Medulla oblongata (tissue), 1 donor: ENCODE data around the gene PIMREG.

ENCODE experiments used
- DNase-seq: peaks from one replicate; pipeline ENCODE4 v3.0.0-alpha.2; 2015; ENCODE audit errors: extremely low spot score

The PIMREG gene

DNA sequence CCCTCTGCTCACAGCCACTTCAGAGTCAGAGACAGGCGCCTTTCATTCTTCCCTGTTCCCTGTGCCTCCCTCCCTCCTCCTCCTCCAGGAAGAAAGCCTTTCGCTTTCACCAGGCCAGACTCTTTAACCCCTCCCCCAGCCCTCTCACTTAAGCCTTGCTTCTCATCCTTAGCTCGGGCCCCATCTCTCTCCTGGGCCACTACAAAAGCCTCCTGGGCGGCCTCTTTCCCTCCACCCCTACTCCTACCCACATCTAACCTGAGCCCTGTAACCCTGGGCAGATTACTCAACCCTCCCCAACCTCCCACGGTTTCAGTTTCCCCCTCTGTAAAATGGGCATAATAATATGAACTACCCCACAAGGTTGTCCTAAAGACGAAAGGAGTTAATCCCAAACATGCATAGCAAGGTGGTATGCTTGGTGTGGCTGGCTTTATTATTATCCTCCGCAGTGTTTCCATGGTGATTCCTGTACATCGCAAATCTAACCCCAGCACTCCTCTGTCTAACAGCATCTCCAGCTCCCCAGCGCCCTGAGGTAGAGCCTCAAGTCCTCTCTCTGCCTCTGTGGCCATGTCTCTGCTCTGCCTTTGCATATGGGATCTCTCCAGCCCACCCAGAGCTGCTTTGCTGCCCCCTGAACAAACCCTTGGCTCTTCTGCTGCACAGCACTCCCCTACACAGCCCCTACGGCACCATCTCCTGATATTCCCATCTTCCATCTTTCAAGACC is 17.7 kb downstream of the PIMREG start:
- no peak for DNase-seq

DNA sequence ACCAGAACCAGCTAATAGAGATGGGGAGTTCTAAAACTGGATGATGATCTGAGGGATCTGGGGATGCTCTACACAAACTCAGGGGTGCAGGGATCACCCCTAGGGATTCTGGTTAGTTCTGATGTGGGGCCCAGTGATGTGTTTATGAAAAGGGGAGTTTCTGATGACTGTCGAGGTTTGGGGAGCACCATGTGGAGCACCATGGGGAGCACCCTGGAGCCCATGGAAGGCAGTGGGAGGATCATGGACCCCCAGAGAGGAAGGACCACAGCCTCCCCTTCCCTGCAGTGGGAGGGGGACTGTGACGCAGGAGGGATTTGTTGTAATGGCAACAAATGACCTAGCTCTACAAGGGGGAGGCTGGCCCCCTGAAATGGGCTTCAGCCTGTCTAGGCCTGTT is 18.4 kb downstream of the PIMREG start:
- no peak for DNase-seq

DNA sequence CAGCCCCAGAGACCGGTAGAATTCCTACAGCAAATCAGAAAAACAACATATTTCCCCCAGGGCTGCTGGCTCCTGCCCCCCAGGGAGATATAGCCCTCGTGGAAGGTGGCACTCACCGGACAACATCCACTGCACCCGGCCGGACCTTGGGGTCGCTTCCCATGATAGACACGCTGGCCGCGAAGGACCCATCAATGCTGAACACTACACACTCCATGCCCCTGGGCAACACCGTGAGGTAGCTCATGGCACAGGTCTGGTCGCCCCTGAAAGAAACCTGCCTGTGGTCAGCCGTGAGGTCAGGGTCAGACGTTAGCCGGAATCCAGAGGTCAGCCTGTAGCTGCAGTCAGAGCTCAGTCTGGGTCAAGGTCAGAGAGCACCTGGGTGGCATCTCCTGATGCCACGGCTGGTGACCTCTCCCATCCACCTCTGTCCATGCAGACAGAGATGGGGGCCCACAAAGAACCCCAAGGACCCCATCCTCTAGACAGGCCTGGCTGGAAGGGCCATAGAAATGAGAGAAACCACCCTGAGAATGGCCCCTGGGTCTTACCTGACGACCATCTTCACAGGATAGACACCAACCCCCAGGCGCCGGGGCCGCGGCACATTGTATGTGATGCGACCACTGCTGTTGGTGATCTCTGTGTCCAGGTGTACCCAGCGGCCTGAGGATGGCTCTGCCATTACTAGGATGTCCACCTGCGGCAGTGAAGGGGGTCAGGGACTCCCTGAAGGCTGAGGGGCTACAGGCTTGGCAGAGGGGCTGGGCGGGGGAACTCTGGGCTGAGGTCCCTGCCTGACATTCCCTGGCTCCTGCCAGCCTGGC is 19.6 kb downstream of the PIMREG start:
- DNase-seq = no peak

DNA sequence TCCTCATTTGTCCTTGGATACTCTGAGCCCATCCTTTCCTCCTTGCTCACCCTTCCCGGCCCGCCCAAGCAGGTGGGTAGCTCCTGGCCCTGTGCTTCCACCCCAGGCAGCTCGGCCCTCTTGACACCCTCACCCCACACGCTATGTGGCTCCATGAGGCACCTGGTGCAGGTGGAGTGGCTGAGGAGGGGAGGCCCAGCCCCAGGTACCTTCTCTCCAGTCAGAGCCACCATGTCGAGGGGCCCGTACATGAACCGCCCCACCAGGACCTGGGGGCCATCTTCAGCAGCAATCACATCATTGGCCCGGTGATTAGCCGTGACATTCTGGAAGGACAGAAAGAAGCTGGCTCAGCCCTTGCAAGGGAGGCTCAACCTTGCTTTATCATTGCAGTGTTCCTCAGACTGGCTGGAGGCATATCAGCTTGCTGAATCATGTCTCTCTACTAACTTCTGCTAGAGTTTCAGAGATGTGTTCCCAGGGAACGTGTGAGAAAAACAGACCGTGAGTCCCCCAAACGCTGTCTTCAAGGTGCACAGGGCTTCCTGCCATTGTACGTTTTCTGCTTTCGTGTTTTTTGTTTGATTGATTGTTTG is 20.3 kb downstream of the PIMREG start:
- no peak for DNase-seq

DNA sequence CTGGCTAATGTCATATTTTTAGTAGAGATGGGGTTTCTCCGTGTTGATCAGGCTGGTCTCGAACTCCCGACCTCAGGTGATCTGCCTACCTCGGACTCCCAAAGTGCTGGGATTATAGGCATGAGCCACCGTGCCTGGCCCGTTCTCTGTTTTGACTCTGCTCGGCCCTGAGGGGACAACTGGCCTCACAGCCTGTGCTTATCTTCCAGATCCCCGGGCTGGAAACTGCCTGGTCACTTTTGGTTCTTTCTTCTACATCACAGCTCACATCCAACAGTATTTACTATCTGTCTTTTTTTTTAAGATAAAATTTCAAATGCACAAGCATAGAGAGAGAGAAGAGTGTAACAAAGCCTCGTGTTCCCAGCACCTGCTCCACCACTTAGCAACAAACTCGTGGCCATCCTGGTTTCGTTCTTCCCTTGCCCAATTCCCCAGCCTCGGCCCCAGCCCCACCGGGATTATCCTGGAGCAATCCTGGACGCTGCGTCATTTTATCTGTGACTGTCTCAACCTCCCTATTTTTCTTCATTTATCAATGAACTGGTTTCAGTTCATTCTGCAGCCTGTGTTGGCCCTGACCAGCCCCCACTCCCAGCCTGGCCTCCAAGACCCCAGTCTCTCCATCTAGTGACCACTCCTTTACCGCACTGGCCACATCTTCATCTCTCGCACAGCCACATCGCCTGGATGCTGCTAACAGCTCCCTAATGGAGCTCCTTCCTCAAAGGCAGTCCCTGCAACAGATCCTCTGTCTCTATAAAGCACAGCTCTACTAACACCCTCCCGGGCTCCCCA is 21.1 kb downstream of the PIMREG start:
- DNase-seq = no peak

DNA sequence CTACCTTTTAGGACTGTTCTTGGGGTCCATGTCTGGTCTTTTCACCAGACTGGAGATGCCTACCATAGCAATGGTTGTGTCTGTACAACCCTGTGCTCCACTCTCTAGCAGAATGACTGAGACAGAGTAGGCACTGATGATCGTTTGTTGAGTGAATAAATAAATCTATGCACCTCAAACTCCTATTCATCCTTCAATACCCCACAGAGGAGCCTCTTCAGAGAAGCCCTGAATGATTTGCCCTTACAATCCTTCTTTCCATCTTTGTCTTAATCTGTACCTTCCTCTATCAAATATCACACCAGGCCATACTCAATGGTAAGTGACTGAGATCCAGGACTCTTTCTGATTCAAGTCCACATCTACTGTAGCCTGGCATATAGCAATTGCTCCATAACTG is 23.3 kb downstream of the PIMREG start:
- DNase-seq = no peak

DNA sequence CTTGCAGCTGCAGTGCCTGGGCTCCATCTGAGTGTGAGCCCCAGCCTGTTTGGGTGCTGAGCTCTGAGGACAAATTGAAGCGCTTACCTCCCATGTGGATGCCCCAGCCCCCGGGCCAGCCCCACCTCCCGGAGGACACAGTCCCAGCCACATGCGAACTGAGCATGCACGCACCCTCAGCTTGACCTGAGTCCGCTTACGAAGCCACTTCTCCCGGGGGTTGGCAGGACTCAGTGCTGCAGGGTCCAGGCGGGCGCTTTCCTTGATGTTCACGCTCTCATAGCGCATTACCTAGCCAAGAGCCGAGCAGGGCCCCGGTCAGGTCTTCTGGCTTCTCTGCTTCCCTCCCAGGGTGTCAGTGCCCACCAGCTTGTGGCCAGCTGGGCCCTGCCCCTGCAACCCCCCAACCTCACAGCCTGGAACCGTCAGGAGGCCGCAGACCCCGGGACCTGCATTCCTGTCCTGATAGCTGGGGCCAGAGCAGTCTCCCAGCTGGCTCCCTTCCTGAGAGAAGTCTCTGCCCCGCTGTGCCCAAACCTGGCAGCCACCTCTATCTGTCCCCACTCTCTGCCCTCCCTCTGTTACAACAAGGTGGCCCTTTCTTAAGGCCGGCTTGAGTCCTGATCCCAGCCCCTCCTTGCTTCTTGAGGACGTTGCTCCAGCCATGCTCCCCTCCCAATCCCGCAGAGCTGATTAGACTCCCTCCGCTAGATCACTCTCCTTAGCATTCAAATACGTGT is 24.0 kb downstream of the PIMREG start:
- DNase-seq = no peak

DNA sequence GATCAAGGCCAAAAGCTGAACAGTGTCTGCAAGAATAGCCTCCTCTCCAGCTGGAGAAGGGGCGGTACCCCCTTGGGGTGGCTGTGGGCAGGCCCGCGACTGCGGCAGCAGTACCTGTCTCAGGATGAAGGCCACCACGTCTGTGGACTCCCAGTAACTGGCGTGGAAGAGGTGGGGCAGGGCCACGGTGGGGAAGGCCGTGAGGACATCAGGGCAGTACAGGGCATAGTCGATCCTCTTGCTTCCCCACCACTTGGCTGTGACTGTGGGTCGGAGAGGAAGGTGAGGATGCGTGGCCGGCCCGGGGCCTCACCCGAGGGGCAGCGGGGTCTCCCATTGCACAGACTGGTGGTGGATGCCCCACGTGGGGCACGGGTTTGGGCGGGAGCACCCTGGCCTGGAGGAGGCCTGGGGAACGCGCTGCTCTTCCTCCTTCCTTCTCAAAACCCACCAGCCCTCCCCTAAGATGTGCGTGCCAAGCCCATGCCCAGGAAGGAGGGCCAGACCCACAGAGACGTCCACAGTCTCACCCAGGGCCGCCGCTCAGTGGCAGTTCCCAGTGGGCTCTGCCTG is 26.0 kb downstream of the PIMREG start:
- no peak for DNase-seq

DNA sequence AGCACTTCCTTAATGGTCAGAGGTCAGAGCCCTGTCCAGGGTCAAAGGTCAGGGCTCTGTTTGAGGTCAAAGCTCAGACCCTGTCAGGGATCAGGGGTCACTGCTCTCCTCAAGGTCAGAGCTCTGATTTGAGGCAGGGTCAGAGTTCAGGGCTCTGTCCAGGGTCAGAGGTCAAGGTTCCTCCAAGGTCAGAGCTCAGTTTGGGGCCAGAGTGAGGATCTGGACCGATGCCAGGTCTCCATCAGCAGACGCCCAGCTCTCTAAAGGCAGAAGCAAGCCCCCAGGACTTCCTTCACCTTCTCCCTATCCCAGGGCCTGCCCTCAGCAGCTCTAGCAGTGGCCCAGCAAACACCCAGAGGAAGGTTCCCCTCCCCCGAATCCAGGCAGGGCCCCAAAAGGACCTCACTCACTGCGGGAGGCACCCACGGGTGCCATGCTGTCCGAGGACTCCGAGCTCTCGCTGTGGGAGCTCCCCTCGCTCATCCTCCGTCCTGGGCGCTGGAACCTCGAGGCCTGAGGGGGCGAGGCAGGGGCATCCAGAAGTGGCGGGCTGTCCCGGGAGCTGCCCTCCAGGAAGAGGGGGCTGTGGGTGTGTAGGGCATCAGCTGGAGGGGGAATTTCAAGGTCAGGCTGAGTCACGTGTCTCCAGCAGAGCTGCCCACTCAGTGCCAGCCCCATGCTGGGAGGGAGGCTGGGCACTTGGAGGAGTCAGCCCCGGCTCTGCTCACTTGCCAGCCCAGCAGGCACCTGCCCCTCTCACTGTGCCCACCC is 26.7 kb downstream of the PIMREG start:
- DNase-seq = no peak

DNA sequence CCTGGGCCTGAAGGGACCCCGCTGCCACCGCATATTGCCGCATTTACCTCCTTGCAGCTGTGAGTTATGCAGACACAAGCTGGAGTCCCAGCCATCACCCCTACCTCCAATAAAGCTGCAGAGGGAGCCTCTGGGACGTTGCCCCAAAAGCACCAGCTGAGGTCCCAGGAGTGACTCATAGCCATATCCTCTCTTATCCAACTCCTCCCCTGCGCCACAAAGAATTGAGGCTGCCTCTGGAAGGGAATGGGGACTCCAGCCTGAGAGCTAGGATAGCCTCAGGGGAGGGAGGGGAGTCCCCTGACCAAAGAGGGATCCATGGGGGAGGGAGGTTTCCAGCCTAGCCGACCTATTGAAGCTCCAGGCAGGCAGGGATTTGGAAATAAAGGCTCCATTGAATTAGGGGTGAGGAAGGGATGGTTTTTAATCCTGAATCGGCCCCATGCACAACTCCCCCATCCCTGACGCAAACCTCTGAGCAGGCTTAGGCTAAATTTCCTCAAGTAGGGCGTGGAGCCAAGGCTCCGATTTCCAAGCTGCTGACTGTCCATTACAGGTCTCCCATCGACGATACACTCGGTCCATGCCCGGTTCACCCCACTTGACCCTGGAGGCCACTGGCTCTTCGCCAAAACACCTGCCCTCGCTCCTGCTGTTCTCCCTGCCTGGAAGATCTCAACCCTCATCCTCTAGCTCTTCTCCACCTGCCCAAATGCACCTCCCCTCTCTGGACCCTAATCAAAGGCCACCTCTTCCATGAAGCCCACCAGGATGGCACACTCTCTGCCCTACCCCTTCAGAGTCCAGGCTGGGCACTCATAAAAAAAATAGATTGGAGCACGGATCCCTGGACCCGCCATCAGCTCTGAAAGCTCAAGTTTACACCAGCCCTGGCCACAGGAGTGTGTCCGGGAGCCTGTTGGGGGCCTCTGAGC is 27.5 kb downstream of the PIMREG start:
- no peak for DNase-seq

DNA sequence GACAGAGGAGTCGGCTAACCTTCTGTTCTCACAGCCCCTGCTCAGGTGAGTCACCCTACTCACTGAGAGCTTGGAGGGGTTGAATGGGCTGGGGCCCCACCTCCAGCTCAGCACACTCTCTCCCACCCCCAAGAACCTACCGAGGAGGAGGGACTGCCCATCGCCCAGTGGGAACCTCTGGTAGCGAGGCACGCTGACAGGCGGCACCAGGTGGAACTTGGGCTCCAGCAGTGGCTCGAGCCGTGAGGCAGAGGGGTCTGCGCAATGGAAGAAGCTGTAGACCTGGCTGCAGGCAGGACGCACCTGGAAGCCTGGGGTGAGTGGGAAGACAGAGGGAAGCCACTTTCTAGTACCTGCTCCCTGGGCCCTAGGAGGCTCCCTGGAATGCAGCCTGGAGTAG is 28.3 kb downstream of the PIMREG start:
- no peak for DNase-seq

DNA sequence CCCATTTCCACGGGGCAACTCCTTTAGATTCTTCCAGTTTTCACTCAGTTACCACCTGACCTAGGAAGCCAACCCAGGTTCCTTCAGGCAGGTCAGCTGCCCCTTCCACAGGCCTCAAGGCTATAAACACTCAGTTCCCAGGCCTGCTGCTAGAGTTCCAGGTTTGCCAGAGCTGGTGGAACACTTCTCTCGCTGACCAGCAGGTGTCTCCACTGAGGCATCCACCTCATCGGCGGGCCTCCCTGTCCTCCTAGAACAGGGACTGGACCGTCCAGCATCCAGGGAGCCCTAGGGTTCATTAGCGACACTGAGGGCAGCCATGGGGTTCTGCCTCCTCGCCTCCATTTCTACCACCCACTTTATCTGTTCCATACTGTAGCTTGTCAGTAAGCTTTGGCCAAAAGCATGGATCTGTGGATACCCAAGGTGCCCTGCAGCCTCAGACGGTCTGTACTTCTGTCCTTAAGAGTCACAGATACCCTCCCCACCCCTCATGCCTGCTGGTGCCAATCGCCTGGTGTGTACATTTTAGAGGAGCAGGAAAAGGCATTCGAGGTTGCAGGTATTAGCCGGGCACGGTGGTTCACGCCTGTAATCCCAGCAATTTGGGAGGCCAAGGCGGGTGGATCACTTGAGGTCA is 29.0 kb downstream of the PIMREG start:
- DNase-seq = peak; percentile 80

DNA sequence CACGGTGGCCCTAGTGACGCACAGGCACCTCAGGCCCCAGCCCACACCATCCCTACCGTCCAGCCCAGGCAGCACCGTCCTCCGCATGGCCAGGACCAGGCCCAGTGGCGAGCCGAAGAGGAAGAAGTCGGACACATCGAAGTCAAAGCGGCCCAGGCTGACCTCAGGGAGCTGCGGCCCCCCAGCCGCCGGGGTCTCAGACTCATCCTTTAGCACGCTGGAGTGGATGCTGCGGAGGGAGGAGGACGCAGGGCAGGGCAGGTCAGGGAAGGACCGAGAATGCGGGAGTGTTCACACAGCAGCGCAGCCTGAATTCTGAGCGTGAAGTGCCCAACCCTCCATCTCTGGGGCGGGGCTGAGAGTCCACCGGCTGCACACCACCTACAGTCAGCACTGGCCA is 30.1 kb downstream of the PIMREG start:
- DNase-seq = no peak

DNA sequence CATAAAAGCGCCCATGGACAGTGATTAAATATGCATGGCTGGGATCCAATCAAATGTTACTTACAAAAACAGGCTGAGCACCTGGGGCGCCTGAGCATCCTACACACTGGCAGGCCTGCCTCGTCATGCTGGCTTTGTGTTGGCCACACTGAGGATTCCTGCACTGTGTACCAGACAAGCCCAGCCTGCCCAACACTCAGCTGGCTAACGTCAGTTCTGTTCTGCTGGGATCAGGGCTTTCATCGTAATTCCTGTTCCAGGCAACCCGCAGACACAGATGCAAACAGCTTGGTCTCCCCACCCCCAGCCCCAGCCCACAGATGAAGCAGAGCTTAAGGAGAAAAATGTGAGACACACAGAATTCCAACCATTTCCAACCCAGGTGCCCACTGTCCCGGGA is 30.7 kb downstream of the PIMREG start:
- DNase-seq = no peak

DNA sequence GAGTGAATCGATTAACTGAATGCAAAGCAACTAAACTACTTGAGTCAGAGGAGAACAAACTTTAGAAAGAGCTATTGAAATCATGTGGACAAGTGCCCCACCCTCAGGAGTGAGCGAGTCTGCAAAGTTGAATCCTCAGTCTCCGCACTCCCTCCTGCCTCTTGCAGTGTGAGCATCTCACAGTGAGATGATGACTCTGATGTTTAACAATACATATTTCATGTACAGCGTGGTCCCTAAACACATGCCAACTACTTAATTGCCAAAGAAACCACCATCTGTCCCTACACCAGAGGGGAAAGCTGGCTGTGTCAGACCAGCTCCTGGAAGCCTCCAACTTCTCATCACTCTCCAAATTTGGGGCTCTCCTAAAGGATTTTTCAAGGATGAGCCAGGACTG is 31.2 kb downstream of the PIMREG start:
- no peak for DNase-seq

DNA sequence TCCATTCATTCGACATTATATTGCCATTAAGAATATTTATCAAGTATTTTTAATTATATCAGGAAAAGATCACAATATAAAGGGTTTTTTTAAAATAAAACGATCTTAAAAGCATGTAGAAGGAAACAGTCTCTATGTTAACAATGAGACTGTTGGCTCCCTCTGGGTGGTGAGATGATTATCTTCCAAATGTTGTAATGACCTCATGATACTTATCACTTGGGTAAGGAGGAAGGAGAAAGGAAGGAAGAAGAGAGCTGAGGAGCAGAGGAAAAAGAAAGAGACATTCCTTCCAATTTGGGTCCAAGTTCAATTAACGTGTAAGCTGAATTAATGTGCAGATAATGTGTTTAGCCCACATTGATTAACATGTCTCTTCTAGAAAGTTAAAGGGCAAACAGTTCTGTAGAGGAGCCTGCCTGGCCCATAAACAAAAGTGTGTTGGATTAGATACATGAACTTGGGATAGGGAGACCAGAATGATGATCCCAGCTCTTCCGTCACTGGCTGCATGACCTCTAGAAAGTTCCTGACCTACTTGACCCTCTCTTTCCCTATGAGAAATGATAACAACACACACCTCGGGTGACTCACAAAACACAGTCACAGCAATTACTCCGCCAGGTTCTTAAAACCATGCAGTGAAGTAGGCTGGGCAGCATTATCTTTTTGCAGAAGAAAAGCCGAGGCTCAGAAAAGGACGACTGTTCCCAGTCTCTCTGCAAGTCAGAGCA is 32.0 kb downstream of the PIMREG start:
- DNase-seq = no peak

DNA sequence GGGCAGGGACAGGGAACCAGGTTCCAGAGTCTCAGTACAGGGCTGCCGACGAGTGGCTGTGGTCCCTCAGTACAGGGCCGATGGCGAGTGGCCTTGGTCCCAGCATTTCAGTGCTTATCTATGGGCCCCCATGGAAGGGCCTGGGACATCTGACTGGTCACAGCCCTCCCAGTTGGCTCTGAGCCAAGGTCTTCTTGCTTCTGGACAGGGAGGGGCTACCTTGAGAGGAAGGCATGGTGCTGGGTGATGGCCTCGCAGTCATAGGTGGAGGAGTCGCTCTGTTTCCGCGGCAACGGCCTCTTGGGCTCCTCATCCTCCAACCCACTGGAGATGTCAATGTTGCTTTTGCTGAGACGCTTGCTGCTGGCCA is 32.5 kb downstream of the PIMREG start:
- no peak for DNase-seq

DNA sequence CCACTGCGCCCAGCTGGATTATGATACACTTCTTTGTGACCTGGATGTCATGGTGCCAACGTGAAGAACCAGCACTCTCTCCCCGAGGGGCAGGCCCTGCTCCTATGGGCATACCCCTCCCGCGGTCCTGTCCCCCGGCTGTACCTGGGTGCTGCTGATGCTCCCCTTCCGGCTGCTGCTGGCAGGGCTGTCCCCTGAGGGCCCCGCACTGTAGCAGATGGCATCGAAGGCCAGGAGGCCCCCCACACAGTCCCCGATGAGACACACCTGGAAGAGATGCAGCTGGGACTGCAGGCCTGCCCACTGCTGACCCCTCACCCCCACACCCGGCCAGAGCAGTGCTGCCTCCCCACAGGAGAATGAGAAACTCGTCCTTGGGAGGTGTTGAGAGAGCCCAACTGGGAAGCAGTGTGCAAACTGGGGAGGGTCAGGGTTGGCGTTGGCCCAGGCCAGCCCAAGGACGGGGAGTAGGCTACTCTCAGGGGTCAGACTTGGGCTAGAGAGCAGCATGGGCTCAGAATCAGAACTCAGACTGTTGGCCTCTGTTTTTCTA is 33.7 kb downstream of the PIMREG start:
- DNase-seq = no peak
